ENCODE data around the gene IFI35.
"Not testable (repeated sequence)": the region's sequence is repeated elsewhere in the genome, so short reads cannot be mapped to it uniquely, and the experiment has no call there.

Gene IFI35

DNA sequence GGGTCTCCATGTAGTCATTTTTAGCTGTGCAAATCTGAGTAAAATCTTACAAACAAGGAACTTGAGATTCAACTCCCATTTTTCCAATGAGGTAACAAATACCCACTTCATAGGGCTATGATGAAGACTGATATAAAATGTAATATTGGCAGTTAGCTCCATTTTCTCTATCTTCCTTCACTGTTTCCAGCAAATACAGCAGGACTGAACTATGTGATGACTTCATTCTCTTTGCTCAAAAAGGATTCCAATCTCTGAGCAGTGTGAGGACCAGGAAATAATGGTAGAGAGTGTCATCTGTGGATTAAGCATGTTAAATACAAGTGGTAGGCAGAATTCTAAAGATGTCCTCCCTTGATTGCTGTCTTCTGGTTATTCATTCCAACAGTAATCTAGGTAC is 36.7 kb downstream of the IFI35 start:
- Histone ChIP-seq H3K27me3 (ENCODE audit: insufficient read depth, low read length) (no peaks in the 10 kb centered on the region), H3K4me1 (ENCODE audit: insufficient read depth, low read length) (peaks cover 35% of the 10 kb centered on the region), H3K9ac (ENCODE audit: low read depth, low read length) (peak overlapping the region; percentile 32; the same call in 1 of the 2 replicates), H3K36me3 (ENCODE audit: insufficient read depth, low read depth, low read length) (peaks cover 17% of the 10 kb centered on the region; the same call in 1 of the 2 replicates), H3K4me3 (ENCODE audit: low read length) (no peak overlapping the region), H3K27ac (ENCODE audit: low read length) (peak overlapping the region; percentile 72), H3K9me3 (ENCODE audit: insufficient read depth, low read depth, low read length) (no peaks in the 10 kb centered on the region)

- Histone ChIP-seq H3K27me3 (ENCODE audit: insufficient read depth, low read length) (no peaks in the 10 kb centered on the region), H3K9me3 (ENCODE audit: insufficient read depth, low read depth, low read length) (no peaks in the 10 kb centered on the region), H3K9ac (ENCODE audit: low read depth, low read length) (no peak overlapping the region), H3K4me3 (ENCODE audit: low read length) (no peak overlapping the region), H3K4me1 (ENCODE audit: insufficient read depth, low read length) (peaks cover 35% of the 10 kb centered on the region), H3K36me3 (ENCODE audit: insufficient read depth, low read depth, low read length) (peaks cover 22% of the 10 kb centered on the region; the same call in 1 of the 2 replicates), H3K27ac (ENCODE audit: low read length) (peak overlapping the region; percentile 1)
These were observed 37.4 kb downstream of the IFI35 start for GRCh38 chr17:43044024-43044423.

GRCh38 chr17:43051969-43052368 is 45.4 kb downstream of the IFI35 start:
- H3K27ac ChIP-seq (ENCODE audit: low read length), result no peak overlapping the region
- no peaks in the 10 kb centered on the region for H3K4me1 ChIP-seq (ENCODE audit: insufficient read depth, low read length)
- no peaks in the 10 kb centered on the region for H3K9me3 ChIP-seq (ENCODE audit: insufficient read depth, low read depth, low read length)
- no peaks in the 10 kb centered on the region for H3K27me3 ChIP-seq (ENCODE audit: insufficient read depth, low read length)
- peaks cover 80% of the 10 kb centered on the region for H3K36me3 ChIP-seq (ENCODE audit: insufficient read depth, low read depth, low read length)
- H3K4me3 ChIP-seq (ENCODE audit: low read length), result no peak overlapping the region
- no peak overlapping the region for H3K9ac ChIP-seq (ENCODE audit: low read depth, low read length)

DNA sequence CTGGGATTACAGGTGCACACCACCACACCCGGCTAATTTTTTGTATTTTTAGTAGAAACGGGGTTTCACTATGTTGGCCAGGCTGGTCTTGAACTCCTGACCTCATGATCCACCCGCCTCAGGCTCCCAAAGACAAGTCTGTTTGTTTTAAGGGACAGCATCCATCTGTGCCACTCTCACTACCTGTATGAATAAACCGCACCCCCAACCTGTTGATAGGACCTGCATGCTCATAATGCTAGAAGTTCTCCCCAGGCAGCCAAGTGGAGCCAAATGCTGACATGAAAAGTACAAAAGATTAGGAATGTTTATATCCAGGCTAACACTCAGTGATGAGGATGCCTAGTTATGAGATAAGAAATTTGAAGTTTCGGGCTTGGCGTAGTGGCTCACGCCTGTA is 46.4 kb downstream of the IFI35 start:
- peaks cover 76% of the 10 kb centered on the region for H3K36me3 ChIP-seq (ENCODE audit: insufficient read depth, low read depth, low read length)

GRCh38 chr17:43056051-43056450 is 49.5 kb downstream of the IFI35 start:
- H3K9me3 ChIP-seq (ENCODE audit: insufficient read depth, low read depth, low read length), result no peaks in the 10 kb centered on the region
- peaks cover 57% of the 10 kb centered on the region for H3K36me3 ChIP-seq (ENCODE audit: insufficient read depth, low read depth, low read length)
- H3K4me1 ChIP-seq (ENCODE audit: insufficient read depth, low read length), result no peaks in the 10 kb centered on the region
- no peak overlapping the region for H3K4me3 ChIP-seq (ENCODE audit: low read length)
- no peaks in the 10 kb centered on the region for H3K27me3 ChIP-seq (ENCODE audit: insufficient read depth, low read length)
- no peak overlapping the region for H3K27ac ChIP-seq (ENCODE audit: low read length)
- H3K9ac ChIP-seq (ENCODE audit: low read depth, low read length), result no peak overlapping the region

More for the DNA sequence above, 46.4 kb downstream of the IFI35 start:
- not testable (repeated sequence) for H3K9ac ChIP-seq (ENCODE audit: low read depth, low read length); H3K27me3 ChIP-seq (ENCODE audit: insufficient read depth, low read length); H3K4me1 ChIP-seq (ENCODE audit: insufficient read depth, low read length); H3K27ac ChIP-seq (ENCODE audit: low read length); H3K4me3 ChIP-seq (ENCODE audit: low read length); H3K9me3 ChIP-seq (ENCODE audit: insufficient read depth, low read depth, low read length)

- Histone ChIP-seq H3K9ac (ENCODE audit: low read depth, low read length) (peak overlapping the region; percentile 20; the same call in 1 of the 2 replicates), H3K27me3 (ENCODE audit: insufficient read depth, low read length) (no peaks in the 10 kb centered on the region), H3K4me1 (ENCODE audit: insufficient read depth, low read length) (peaks cover 8% of the 10 kb centered on the region; the same call in 1 of the 2 replicates), H3K9me3 (ENCODE audit: insufficient read depth, low read depth, low read length) (no peaks in the 10 kb centered on the region), H3K36me3 (ENCODE audit: insufficient read depth, low read depth, low read length) (peaks cover 39% of the 10 kb centered on the region; the same call in 1 of the 2 replicates), H3K27ac (ENCODE audit: low read length) (no peak overlapping the region), H3K4me3 (ENCODE audit: low read length) (no peak overlapping the region)
These were observed 56.5 kb downstream of the IFI35 start for GRCh38 chr17:43062984-43063638.

Data from iPS-20b (cell line).